GM21367 (cell line): ENCODE data around the gene CFAP410.
A peak's percentile ranks its signal among the peaks of the same experiment; 100 is the strongest.

Experiments
- ATAC-seq: cut with Tn5 transposase; IDR thresholded peaks from one replicate; pipeline ENCODE4 v1.9.1; 2021; ENCODE audit not compliant: unreplicated experiment

Gene CFAP410

DNA sequence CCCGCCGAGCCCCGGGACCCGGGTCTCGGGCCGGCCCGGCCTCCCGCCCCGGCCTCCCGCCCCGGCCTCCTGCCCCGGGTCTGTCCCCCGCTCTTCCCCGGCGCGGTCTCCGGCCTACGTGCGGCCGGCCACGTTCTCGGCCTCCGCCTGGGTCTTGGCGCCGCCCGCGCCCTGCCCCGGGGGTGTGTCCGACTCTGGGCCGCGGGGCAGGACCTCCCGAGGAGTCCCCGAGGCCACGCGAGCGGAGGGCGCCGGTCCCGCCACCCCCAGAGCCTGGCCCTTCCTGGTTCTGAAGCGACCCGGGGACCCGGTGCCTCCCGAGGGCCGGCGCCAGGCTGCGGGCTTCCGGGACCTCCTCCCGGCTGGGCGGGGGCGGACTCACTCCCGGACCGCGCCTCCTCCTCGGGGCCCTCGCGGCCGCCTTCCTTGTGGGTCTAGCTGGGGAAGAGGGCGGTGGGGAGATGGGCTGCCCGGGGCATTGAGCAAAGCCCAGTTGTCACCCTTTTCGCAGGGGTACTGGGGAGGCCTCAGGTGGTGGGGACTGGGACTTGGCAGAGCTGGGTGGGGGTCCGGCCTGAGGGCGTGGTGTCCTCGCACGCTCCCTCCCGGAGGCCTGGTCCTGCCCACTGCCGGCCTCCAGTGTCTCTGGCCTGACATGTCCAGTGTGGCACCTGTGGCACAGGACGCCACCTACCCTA is 38.8 kb downstream of the CFAP410 start:
- peak; percentile 15 for ATAC-seq

DNA sequence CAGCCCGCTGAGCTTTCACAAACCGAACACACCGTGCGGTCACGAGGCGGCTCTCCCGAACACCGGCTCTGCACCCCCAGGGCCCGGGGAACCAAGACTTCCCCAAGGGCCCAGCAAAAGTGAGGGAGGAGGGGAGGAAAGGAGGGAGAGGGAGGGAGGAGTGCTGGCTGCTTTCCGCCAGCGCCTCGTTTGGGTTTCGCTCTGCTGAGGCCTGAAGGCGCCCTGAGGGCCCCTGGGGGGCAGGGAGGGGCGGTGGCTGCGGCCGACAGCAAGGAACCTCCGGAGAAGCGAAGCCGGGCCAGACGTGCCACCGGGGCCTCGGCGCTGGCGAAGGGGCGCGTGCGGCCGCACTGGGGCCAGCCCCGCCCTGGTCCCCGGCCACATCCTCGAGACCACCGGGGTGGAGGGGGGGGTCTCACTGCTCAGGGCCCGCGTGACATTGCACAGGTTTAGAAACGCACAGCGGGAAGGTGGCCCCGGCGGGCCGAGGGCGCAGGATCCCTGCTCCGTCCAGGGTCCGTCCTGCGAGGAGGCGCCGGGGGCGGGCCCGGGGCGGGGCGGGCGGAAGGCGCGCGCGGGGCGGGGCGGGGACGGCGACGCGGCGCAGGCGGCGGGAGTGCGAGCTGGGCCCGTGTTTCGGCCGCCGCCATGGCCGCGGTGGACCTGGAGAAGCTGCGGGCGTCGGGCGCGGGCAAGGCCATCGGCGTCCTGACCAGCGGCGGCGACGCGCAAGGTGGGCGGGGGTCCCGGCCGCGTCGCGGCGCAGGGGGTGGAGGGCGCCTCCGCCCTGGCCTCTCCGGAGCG is 39.5 kb downstream of the CFAP410 start, which contains the start of gene PFKL:
Gene PFKL (plus strand): TSS at position 596 of the 804 bp plus-strand sequence. CDS start 53 bp downstream, at position 649.
- ATAC-seq = peak; percentile 42

DNA sequence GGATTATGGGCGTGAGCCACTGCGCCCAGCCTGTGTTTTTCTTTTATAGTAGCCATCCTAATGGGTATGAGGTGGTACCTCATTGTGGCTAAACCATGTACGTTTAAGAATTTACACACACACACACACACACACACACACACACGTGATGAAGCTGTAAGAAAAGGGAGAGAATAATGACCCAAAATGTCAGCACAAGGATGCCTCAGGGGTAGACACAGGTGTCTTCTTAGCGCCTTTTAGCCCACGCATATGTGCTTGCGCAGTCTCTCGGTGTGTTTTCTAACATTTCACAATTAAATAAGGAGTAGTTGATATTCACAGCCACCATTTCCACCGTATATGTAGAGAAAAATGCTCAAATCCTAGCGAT is 40.1 kb downstream of the CFAP410 start:
- no peak for ATAC-seq

DNA sequence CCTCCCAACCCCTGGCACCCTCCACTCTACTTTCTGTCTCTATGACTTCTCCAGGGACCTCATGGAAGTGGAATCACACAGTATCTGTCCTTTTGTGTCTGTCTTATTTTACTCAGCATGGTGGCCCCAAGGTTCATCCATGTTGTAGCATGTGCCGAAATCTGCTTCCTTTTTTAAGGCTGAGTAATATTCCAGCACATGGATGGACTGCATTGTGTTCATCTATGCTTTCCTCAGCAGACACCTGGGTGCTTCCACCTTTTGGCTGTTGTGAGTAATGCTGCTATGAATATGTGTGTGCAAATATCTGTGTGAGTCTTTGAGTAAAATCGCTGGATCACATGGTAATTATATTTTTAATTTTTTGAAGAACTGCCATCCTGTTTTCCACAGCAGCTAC is 40.9 kb downstream of the CFAP410 start:
- ATAC-seq = no peak

DNA sequence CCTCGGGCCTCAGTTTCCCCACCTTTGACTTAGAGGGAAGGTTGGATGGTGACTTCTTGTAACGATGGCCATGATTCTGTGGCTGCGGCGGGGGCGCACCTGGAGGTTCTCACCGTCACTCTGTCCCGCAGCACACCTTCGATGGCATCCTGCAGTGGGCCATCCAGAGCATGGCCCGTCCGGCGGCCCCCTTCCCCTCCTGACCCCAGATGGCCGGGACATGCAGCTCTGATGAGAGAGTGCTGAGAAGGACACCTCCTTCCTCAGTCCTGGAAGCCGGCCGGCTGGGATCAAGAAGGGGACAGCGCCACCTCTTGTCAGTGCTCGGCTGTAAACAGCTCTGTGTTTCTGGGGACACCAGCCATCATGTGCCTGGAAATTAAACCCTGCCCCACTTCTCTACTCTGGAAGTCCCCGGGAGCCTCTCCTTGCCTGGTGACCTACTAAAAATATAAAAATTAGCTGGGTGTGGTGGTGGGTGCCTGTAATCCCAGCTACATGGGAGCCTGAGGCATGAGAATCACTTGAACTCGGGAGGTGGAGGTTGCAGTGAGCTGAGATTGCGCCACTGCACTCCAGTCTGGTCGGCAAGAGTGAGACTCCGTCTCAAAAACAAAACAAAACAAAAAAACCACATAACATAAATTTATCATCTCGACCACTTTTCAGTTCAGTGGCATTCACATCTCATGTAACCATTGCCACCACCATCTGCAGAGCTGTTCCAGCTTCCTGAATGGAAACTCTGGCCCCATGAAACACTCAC is 41.5 kb downstream of the CFAP410 start:
- ATAC-seq = no peak

DNA sequence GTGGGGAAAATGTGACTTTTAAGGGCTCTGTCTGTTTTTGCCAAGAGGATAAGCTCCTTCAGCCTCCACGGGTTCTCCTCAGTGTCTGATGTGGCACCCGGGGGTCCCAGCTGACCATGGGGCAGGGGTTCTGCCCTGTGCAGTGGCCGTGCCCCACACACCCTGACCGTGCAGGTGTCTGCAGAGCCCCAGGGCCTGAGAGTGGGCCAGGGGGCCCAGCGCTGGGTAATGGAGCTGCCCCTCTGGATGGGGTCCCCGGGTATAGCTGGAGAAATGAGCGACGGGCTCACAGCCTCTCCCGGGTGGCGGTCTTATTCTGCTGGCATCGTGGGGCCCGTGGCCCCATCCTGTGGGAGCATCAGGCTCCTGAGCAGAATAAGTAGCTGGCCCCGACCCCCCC is 42.3 kb downstream of the CFAP410 start:
- ATAC-seq = no peak

DNA sequence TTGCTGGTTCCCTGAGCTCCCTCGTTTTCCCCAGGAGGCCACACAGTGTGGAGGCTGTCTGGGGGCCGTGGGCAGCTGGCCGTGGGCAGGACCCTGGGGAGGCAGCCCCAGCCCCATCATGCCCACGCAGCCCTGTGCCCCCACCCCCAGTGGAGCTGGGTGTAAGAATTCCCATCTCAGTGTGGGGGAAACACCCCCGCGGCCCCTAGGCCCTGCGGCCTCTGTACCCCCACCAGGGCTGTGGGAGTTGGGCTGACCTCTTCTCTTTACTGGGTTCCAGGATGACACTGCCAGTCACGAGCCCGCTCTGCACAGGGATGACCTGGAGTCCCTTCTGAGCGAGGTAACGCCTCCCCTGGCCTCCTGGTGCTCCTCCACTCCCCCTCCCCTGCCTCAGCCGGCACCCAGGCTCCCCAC is 43.1 kb downstream of the CFAP410 start:
- no peak for ATAC-seq

DNA sequence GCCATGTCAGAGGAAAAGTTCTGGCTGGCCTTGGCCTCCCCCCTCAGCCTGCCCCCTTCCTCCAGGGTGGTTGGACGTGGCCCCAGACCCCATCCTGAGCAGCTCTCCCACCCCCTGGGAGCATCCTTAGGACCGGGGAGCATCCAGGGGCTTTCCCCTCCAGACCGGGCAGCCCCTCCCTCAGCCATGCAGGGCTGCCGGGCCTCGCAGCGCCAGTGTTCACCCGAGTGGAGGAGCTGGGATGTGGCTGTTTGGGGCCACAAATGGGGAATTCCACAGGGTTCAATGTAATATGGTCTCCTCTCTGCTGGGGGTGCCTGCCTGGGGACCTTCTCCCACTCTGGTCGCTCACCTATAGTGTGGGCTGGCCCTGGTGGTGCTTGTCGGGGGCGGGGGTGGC is 43.5 kb downstream of the CFAP410 start:
- ATAC-seq = no peak

DNA sequence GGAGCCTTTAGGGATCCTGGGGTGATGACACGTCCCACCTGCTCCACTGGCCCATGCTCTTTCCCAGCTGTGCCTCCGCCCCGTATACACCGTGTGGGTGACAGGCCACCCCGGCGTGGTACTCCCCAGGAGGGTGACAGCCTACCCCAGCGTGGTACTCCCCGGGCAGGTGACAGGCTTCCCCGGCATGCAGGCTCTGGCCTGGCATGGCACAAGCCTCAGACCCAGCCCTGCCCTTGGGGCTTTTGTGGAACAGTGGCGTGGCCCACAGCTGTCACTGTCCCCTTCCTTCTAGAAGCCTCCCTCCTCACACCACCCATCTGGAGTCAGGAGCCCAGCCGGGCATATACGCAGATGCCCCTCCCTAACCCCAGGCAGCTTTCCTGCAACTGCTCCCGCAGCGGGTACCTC is 44.0 kb downstream of the CFAP410 start:
- ATAC-seq = no peak

DNA sequence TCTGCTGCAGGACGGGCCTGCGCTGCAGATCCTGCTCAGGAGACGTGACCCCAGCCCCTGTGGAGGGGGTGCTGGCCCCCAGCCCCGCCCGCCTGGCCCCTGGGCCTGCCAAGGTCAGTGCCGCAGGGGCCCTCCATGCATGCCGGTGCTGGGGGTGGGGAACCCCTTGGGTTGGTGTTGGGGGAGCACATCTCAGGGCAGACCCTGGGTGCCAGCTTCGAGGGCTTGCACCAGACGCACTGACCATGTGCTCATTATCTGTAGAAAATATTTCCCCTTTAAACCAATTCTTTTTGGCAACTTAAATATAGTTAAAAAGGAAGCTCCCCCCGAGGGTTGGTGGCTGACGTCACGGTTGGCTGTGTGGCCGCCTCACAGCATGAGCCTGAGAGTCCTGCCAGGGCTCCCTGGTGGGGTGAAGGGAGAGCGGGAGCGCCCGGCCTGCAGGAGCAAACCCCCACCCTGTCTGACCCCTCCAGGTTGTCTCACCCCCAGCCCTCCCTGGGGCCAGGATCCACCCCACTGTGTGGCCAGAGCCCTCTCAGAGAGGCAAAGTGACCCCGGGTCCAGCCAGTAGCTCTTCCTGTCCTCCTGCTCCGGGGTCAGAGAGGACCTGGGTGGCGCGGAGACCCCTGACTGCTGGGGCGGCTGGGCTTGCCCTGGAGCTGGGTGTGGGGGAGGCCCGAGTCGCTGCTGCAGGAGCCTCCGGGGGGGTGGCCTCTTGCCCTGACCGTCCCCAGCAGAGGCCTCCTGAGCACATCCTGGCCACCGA is 44.6 kb downstream of the CFAP410 start:
- no peak for ATAC-seq

DNA sequence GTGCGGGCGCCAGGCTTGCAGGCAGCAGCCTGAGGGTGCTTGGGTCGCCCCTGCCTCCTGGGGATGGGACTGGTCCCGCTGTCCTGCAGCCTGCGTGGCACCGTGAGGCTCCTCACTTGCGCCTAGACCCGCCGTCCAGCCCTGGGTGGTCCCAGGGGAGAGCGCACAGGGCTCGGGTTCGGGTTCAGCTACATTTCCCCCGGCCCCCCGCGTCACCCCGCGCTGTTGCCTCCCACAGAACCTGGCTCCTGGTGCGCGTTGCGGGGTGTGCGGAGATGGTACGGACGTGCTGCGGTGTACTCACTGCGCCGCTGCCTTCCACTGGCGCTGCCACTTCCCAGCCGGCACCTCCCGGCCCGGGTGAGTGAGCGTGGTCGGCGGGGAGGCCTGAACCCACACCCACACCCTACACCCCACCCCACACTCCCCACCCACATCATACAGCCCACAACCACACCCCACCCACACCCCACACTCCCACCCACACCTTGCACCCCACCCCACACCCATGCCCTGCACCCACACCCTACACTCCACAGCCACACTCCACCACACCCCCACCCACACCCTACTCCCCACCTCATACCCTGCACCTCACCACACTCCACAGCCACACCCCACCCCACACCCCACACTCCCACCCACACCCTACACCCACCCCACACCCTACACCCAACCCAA is 45.5 kb downstream of the CFAP410 start:
- no peak for ATAC-seq

DNA sequence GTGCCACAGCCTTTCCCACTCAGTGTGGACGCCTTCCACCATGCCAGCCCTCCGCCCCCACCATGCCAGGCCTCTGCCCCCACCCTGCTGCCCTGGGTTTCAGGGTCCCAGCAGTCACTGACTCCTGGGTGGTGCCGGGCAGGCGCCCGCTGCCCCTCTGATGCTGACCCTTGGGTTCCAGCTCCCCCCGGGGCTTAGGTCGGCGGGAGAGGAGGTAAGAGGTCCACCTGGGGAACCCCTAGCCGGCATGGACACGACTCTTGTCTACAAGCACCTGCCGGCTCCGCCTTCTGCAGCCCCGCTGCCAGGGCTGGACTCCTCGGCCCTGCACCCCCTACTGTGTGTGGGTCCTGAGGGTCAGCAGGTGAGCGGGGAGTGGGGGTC is 46.4 kb downstream of the CFAP410 start:
- no peak for ATAC-seq

DNA sequence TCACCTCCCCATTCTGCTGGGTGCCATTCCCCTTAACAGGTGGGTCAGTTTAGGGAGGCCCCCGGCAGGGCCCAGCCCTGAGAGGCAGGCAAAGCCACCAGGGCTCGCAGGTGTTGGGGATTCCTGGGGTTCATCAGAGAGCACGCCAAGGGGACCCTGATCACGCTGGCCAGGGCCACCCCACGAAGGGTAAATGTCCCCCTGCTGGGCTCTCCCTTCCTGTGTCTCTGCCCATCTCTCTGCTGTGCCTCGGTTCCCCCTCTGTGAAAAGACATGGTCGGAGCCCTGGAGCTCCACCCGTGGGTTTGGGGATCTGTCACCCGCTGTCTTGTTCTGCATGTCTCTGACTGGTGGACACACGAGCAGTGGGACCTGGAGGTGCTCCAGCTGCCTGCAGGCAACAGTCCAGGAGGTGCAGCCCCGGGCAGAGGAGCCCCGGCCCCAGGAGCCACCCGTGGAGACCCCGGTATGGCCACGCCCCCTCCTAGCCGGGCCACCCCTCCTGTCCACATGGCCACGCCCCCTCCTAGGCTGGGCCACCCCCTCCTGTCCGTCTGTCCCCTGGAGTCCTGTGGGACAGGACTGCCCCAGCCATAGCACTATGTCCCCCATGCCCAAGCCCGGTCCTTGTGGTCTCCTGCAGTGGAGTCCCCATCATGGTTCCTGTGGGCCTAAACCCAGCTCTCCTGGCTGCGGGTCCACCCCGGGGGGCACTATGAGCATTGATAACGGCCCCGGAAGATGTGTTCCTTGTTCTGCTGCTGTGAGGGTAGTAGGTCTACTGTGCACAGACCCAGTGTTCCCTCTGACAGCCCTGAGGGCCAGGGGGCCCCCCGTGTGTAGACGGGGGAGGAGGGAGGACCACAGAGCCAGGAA is 47.0 kb downstream of the CFAP410 start:
- no peak for ATAC-seq

DNA sequence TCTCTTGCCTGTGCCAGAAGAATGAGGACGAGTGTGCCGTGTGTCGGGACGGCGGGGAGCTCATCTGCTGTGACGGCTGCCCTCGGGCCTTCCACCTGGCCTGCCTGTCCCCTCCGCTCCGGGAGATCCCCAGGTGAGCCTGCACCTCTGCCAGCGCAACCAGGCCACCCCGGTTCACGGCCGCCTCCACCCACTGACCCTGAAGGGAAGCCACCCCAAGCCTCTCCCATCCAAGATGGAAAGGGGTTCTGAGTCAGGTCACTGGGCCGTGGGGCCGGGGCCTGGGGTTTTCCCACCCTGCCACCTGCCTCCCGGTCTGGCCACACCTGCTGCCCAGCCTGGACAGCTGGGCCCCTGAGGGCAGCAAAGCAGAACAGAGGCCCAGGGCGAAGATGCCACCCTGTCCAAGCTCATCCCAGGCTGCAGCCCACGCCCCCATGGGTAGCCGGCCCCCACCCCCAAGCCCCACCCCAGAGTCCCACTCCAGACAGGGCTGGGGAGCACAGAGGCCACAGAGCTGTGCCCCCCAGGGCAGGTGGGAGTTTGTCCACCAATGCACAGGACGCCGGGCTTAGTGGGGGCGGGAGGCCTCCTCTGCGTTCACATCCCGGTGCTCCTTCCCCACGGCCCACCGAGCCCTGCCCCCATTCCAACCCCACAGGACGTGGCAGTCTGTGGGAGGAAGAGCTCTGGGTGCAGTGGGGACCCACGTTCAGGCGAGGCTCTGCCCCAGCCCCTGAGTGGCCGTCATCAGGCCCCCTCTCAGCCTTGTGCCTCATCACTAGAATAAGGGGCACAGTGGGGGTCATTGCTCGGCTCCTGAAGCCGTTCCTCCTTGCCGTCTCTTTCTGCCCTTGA is 47.9 kb downstream of the CFAP410 start:
- ATAC-seq = no peak

DNA sequence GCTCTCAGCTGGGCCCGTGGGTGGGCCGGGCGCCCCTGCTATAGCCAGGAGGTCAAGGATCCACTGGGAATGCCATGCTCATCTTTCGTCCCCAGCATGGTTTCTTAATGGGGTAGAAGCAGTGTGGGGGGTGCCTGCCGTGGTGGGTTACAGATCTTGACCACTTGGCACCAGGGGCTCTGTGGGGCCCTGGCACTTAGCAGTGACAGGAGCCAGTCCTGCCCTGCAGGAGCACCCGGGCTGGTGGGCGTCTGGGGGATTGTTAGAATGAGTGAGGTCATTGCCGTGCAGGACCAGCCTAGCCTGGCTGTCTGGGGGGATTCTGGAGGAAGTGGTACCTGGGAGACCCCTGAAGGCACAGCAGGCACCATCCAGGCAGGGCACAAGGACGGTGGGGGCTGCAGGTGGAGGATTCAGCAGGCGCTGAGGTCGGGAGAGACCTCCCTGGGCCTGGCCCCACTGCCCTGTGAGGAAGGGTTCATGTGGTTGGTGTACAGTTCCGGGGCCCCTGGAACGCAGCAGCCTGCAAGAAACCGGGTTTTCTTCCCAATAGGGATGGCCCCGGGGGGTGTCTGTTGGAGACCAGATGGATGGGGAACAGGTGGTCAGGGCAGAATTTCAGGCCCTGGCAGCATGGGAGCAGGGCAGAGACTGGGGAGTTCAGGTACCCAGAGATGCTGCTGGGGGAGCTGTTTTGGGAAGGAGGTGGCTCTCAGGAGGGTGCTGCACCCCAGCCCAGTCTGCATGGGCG is 48.7 kb downstream of the CFAP410 start:
- no peak for ATAC-seq

DNA sequence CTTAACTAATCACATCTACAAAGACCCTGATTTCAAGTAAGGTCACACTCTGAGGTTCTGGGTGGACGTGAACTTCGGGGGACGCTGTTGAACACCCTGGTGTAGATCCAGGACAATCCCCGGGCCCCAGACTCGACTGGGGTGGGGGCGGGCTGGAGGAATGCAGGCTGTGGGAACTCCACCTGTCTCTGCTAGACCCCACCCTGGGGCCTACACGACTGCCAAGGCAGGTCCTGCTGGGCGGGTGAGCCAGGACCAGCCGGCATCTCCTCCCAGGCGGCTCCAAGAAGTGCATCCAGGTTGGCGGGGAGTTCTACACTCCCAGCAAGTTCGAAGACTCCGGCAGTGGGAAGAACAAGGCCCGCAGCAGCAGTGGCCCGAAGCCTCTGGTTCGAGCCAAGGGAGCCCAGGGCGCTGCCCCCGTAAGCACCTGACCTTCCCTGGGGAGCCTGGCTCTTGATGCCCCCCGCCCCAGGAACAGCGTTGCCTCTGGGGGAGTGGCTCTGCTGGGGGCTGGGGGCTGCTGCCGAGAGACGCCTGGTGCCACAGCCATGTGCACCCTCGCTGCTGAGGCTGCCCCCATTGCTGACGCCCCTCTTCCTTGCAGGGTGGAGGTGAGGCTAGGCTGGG is 49.7 kb downstream of the CFAP410 start:
- ATAC-seq = no peak
